Stimulated activated CD8-positive, alpha-beta memory T cell treated with anti-CD3 and anti-CD28 coated beads, Interleukin-12 subunit alpha, Interleukin-12 subunit beta, amount 100 ng/mL, for 1 hour (primary cell): Measurements from ENCODE around the gene UBE2O.

Experiments
- DNase-seq: peaks from one replicate; pipeline ENCODE4 v3.0.0-alpha.2; 2020; ENCODE audit warnings: low read depth

UBE2O gene

DNA sequence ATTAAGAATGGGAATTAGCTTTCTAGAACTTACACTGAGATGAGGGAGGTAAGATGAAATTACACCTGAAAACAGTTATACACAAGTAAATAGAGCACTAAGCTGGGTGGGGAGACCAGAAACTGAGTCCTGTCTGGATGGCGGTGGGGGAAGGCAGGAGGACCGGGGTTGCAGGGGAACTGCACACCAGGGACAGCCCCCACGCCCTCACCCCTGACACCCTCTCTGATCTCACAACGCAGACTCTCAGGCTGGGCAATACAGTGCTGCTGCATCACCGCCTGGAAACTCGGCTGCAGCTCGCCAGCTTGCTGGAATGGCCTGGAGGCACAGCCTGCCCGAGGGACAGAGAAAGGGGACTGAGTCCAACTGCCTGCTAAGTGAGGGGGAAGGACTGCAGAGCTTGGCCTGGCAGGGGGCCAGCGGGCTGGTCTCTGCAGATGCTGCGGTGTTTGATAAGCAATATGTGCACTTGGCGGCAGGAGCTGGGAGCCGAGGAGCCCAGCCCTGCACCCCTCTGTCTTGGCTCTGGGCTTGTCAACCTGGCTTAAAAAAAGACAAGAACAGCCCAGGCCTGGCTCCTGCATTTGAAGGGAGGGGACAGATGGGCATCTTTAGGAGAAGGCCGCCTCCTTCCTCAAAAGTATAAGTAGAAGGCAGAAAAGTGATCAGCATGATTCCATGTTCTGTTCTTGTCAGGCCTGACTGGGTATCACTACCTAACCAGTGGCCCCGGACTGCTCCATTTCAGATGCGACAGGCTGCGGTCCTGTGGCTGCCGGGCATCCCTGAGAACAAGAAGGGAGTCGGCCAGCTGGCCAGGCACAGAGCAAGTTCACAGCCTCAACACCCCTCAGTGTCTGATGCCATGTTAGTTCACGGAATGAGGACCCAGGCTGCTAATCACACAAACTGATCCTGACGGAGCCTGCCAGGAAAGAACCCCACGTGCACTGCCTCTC lies 38.3 kb downstream of the UBE2O start:
- DNase-seq: no peak

DNA sequence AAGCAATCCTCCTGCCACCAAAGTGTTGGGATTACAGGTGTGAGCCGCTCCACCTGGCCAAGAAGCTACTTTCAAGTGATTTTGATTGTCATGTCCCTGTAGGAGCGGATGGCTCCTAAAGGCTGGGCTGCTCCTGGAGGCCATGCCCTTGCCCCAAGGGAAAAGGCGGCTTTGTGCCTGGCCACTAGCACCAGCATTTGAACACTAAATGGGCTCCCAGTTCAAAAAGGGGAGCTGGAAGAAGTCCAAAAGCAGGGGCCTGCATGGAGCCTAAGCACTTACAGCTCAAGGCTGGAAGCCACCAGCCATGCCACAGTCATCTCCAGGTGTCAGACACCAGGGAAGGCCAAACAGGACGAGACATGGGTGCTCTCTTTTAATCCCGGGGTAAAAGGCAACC lies 41.7 kb downstream of the UBE2O start:
- DNase-seq: no peak

DNA sequence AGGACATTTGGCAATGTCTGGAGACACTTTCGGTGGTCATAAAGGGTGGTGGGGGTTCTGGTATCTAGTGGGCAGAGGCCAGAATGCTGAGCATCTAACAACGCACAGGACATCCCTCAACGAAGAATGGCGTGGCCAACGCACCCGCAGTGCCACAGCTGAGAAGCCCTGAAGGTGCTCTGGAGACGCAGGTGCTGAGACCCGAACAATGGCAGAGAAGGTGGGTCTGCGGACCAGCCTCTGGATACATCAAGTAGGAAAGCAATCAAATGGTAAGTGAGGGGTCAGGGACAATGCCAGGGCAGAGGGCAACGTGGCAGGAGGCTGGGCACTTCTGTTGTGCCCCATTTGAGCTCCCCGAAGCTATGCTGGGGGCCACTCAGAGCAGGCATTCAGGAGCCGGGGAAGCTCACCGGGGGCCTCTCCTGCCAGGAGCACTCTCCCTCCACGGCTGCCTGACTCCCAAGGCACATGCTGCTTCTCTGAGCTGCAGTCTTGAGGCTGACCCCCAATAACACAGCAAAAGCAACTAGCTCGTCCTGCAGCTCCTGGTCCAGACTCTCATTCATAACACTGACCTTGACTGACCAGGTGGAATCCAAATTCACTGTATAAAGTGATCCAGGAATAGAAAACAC lies 42.5 kb downstream of the UBE2O start:
- DNase-seq: no peak

GRCh38 chr17:76408037-76408849 lies 44.7 kb downstream of the UBE2O start:
- peak; percentile 56 for DNase-seq

DNA sequence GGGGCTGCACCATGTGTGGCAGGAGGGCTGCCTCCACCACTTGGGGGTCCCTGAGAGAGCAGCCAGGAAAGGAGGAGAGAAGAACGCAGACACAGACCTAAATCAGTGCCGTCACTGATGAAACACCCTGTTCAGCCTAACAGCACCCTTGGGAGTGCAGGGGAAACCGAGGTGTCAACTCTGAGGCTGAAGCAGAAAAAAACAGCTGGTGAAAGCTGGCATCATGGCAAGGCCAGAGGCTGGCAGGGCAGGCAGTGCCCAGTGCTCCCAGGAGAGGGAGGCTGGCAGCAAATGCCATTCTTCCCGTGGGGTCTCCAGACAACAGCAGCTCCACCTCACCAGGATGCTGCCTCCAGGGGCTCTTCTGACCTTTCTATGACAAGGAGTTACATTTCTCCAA lies 45.4 kb downstream of the UBE2O start:
- no peak for DNase-seq

GRCh38 chr17:76405967-76406647 lies 46.8 kb downstream of the UBE2O start:
- no peak for DNase-seq

DNA sequence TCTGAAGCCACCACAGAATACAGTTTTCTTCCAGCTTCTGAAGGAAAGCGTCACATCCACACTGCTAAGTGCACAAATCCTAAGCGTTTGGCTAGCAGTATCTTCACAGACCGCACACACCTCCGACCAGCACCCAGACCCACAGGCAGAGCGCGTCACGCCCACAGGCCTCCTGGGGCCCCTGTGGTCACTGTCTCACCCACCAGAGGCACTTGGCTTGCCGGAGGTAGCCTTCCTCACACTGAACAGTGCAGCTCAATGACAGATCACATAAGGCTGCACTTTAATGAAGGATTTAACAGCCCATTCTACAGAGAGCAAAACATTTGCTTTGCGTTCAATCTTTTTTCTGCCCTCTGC lies 47.4 kb downstream of the UBE2O start:
- no peak for DNase-seq

DNA sequence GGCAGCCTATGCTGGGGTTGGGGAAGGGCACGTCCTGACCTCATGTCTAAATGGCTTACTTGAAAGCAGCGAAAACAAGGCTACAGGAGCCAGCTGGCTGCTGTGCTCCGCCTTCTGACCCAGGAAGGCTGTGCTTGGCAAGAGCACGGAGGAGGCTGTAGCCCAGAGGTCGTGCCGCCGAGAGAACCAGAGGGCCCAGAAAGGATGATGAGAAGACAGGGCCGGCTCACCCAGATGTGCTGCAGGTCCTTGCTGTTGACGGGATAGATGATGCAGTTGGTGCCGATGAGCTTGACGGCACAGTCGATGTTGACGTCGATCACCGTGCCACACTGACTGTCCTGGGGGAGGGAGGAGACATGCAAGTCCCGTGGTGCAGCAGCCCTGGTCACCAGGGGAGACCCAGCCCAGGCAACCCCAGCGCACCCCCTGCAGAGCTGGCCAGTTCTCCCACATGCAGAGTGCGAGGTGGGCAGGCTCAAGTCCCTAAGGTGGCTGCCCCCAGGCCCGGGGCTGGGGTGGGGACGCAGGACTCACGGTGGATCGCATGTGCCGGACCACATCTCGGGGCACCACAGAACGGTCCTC lies 47.9 kb downstream of the UBE2O start:
- no peak for DNase-seq

DNA sequence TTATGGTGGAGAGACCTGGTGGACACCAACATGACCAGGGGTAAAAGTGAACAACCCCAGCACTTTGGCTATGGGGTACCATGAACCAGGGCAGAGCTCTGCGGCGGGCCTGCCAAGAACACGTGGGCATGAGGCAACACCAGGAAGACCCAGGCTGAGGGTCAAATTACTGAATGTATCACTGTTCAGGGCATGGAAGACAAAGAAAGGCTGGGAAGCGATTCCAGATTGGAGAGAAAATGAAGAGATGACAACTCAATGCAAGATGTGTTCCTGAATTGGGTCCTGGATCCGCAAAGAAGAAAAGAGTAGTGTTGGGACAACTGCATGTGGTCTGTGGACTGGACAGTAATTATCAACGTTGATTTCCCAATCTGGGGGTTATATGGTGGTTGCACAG lies 48.7 kb downstream of the UBE2O start:
- no peak for DNase-seq

DNA sequence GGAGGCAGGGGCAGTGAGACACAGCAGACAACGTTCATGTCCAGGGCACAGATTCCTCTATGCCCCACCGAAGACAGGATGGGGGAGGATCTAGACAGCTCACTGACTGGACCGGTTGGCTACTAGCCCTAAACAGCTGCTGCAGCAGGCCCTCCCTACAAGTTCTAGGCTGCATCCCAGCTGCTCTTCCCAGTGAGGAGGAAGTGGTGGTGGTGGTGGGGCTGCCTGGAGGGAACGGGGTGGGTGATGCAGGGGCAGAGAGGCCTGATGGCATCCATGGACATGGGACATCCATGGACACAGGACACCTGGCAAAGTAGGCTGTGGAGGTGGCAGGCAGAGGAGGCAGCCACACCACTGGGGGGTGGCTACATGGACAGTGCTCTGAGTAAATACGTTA lies 50.2 kb downstream of the UBE2O start:
- DNase-seq: no peak

GRCh38 chr17:76399175-76400172 lies 53.5 kb downstream of the UBE2O start:
- DNase-seq: no peak

DNA sequence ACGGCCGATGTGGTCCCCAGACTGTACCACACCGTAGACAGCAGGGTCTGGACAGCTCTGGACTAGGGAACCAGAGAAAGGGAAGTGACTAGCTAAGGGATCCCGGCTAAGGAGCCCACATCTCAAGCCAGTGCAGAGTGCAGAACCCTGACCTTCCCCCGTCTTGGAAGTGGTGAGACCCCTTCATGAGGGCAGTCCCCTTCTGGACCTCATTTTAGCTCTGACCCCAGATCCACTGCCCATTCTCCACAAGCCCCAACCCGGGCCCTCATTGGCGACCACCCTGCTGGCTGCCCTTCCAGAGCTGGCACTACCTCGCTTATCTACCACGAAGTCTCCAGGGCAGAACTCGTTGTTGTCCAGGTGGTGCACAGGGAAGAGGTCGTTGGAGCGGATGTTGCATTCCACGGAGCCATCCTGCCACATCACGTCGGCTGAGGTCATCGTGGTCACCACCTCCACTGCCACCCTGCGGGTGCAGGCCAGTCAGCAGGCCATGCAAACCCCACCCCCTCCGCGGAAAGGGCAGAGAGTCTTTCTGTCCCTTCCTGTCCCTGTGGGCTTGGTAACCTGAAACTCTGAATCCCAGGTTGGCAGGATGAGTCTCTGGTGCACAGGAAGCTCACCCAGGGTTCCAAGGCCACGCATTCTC lies 54.3 kb downstream of the UBE2O start:
- DNase-seq: no peak

DNA sequence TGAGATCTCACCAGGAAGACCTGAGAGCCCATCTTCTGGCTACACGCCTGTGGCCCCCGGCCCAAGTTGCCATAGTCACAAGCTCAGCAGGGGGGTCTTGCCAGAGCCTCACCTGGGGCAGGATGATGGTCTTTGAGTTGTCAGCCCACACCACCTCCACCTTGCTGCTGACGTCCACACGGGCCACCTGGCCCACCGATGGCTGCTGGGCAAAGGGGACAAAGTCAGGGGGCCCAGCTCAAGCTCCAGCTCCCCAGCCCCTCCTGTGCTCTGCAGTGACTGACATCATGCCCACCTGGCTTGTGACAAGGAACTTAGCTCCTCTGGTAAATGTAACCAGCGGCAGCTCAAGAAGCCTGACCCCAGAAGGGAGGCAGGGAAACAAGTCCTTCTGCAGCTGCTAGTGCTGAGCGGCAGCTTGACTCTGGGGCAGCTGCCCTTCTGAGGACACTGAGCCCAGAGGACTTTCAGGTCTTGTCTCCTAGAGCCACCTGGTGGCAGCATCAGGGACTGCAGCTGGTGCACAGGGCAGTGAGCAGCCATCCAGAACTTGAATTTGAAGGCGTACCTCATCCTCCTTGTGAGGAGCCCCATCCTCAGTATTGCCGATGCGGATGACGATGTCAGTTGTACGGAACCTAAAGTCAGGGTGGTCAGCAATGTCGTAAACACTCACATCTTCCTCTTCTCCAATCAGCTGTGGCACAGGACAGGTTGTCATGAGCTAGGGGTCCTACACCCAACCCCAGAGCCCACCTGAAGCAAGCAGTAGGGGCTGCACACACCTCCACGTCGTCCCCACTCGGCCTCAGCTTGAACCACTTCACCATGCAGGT lies 55.0 kb downstream of the UBE2O start:
- DNase-seq: peak; percentile 77

DNA sequence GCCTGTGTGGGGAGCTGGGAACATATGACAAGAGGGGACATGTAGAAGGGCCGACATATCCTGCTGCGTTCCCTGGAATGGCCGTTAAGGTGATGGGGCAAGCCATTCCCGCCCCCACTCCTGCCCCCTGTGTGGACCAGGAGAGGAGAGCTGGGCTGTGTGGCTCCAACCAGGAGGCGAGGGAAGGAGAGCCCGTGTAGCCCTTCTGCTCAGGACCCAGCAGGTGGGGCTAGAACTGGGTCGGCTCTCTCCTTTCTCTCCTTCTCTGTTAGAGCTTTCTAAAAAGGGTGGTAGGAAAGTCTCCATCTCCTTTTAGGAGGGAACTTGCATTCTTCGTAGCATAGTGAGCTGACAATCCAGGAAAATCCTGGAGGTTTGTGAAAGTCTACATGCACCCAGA lies 55.8 kb downstream of the UBE2O start:
- no peak for DNase-seq

GRCh38 chr17:76395980-76396379 lies 57.0 kb downstream of the UBE2O start:
- no peak for DNase-seq

DNA sequence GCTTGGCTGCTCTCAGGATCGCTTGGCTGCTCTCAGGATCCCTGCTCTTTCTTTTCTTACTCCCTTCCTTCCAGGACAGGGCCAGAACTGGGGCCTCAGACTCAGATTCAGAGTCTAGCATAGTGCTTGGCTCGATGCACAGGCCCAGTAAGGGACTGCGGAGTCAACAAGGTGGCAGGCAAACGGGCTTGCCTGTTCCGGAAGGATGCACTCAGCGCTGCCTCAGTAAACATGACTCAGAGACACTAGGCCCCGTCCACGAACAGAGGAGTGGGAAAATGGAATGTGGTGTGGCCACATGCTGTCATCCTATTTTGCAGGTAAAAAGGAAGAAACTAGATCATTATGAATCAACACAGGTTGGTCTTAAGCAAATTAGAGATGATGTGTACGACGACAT lies 58.8 kb downstream of the UBE2O start:
- DNase-seq: no peak

- DNase-seq: no peak
Observed at GRCh38 chr17:76391200-76391715, 61.7 kb downstream of the UBE2O start.

DNA sequence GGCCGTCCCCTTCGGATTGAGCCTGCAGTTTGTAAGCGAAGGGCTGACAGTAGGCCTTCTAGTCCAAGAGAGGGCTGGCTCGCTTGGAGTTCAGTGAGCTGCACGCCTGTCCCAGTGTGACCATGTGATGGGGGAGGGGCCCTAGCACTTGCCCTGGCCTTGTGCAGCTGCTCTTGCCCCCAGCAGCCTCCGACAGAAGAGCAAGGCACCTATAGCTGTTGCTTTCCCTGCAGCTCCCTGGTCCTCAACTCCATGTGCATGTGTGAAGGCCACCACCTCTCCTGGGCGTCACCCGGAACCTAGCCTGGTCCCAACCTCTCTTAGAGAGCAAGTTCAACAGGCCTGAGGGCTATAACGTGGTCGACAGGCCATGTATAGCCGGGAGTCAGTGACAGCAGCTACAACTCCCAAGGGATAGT lies 62.9 kb downstream of the UBE2O start:
- no peak for DNase-seq
